Neutrophil (primary cell): ENCODE measurements around the gene XIST.

Experiments used
- H3K27ac ChIP-seq: fragments of 200-600 bp; sonication (generic); 2 replicates; pipeline ENCODE4 v1.5.1; 2016; ENCODE audit warnings: mild to moderate bottlenecking, moderate library complexity
- H3K27me3 ChIP-seq: fragments of 200-600 bp; sonication (generic); 2 replicates; pipeline ENCODE4 v1.6.0; 2016; ENCODE audit warnings: mild to moderate bottlenecking
- H3K36me3 ChIP-seq: fragments of 200-600 bp; sonication (generic); 2 replicates; pipeline ENCODE4 v1.5.1; 2017
- H3K4me1 ChIP-seq, 2 experiments: fragments of 200-600 bp in 1 of 2; sonication (generic) in 1 of 2; 1 replicate in 1 of 2; 2 replicates in 1 of 2; pipeline versions ENCODE4 v1.5.1 to v1.6.1; 2013 to 2016; ENCODE audit warnings: low read depth in 1 of 2, low read length in 1 of 2, mild to moderate bottlenecking in 1 of 2, moderate library complexity in 1 of 2; ENCODE audit not compliant: control insufficient read depth in 1 of 2, insufficient read depth in 1 of 2
- H3K4me3 ChIP-seq, 2 experiments: fragments of 200-600 bp in 1 of 2; sonication (generic) in 1 of 2; 1 replicate in 1 of 2; 2 replicates in 1 of 2; pipeline ENCODE4 v1.5.1; 2013 to 2016; ENCODE audit warnings: low read depth in 1 of 2, low read length in 1 of 2, mild to moderate bottlenecking in 1 of 2, moderate library complexity in 1 of 2
- H3K9me3 ChIP-seq: fragments of 200-600 bp; sonication (generic); 2 replicates; pipeline ENCODE4 v1.5.1; 2016
- TF ChIP-seq, protein P1 (sequence below): fragments of 200-600 bp; sonication (generic); IDR thresholded peaks from 2 replicates; pipeline ENCODE4 v1.5.1; 2016; ENCODE audit warnings: antibody characterized with exemption

Gene XIST

DNA sequence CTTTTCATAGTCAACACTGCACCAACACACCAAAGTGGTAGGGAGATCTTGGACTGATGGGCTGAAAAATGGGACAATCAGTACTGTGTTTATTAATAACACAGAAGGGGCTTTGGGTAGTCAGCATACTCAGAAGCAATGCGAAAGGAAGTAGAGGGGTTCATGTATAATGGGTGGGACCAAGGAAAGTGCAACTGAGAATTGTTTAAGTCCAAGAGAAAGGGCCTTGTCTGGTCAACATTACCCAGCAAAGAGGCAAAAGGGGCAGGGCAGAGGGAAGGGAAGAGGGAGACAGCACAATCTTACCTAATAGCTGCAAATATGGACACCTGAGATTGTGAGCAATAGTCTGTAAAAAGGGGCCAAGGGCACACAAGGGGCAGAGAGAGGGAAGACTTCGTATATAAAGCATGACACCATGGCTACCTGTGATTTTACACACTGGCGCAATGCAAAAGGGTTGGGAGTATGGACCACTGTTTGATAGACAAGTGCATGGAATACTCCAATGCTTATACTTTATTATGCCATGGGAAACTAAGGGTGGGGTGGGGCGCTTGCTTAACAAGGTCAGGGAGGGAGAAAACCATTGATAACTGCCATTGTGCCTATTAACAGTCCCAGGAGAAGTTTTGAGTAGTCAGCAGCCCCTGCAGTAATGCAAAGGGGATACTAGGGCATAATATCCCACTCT is 9.8 kb downstream of the XIST start:
- TF ChIP-seq, protein P1, sequence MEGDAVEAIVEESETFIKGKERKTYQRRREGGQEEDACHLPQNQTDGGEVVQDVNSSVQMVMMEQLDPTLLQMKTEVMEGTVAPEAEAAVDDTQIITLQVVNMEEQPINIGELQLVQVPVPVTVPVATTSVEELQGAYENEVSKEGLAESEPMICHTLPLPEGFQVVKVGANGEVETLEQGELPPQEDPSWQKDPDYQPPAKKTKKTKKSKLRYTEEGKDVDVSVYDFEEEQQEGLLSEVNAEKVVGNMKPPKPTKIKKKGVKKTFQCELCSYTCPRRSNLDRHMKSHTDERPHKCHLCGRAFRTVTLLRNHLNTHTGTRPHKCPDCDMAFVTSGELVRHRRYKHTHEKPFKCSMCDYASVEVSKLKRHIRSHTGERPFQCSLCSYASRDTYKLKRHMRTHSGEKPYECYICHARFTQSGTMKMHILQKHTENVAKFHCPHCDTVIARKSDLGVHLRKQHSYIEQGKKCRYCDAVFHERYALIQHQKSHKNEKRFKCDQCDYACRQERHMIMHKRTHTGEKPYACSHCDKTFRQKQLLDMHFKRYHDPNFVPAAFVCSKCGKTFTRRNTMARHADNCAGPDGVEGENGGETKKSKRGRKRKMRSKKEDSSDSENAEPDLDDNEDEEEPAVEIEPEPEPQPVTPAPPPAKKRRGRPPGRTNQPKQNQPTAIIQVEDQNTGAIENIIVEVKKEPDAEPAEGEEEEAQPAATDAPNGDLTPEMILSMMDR = no peak
- H3K4me1 ChIP-seq = no peaks in the 10 kb centered on the region

DNA sequence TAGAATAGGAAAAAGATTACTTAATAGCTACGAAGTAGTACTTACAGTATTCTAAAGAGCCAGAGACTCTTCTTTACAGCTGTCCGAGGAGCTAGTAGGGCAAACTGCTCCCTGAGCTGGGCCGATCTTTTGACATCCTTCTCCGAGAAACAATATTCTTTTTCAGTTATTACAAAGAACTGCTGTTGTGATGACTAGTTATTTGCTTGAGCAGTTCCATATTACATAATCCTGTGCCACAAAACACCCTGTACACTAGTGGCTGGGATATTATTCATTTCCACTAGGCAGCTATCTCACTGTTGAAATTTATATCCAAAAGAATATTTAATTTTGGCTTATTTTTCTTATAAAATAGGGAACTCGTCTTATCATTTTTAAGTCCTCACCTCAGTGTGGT is 11.2 kb downstream of the XIST start:
- TF ChIP-seq, protein P1 = no peak
- Histone ChIP-seq H3K27me3 (no peaks in the 10 kb centered on the region), H3K9me3 (no peaks in the 10 kb centered on the region), H3K36me3 (no peaks in the 10 kb centered on the region), H3K4me3 (no peak overlapping the region), H3K4me1 (no peaks in the 10 kb centered on the region), H3K27ac (no peak overlapping the region)

More for the DNA sequence above, 9.8 kb downstream of the XIST start:
- no peak overlapping the region for H3K4me3 ChIP-seq
- no peaks in the 10 kb centered on the region for H3K36me3 ChIP-seq
- no peak overlapping the region for H3K27ac ChIP-seq
- no peaks in the 10 kb centered on the region for H3K27me3 ChIP-seq
- no peaks in the 10 kb centered on the region for H3K9me3 ChIP-seq

DNA sequence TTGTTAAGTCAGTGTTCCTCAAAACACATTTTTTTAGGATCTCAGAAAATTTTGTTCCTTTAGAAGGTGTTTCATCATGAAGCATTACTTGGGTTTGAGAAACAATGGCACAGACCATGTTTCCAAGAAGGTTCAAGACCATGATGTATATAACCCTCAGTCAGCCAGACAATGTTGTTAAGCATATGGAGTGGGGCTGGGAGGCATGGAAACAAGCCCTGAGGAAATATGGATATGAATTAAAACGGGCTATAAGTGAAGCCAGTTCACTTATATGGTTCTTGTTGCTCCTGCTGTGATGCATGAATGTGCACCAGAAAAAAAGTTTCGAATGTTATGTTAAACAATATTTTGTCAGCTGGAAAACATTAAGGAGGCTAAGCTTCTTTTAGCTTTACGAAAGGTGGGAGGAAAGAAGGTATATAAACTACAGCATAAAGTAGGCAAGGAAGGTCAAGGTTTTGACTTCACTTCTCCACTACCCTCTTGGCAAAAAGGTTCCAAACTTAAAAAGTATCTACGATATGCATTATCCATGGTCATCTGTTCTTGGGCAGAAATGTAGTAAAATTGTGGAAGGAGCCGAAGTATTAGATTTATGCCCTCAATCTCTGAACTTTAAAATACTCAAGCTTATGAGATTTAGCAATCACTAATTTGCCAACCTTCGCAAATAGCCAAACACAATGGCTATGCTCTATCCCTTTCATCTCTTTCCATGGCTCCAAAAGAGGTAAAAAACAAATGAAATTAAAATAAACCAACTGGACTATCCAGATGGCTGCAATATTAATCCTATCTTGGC is 12.2 kb downstream of the XIST start:
- TF ChIP-seq, protein P1 = no peak
- H3K4me1 ChIP-seq = no peaks in the 10 kb centered on the region
- H3K4me3 ChIP-seq = no peak overlapping the region
- H3K27ac ChIP-seq = no peak overlapping the region
- H3K9me3 ChIP-seq = no peaks in the 10 kb centered on the region
- no peaks in the 10 kb centered on the region for H3K36me3 ChIP-seq
- no peaks in the 10 kb centered on the region for H3K27me3 ChIP-seq

DNA sequence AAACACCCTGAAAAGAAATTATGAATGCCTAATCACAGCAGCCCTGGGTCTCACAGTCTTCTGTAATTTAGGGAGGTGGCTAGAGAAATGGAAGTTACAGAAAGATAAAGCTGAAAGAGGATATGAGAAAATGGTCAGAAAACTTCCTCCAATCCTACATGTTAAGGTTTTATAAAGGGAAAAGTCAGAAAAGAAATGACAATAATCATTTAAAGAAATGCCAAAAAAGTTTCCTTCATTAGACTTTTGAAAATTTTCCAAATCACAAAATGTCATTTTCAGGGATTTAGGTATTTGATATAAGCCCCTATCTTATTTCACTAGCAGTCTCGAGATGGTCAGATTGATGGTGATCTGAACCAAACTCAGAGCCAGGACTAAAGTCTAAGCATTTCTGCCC is 13.4 kb downstream of the XIST start:
- Histone ChIP-seq H3K4me1 (no peaks in the 10 kb centered on the region), H3K27me3 (no peaks in the 10 kb centered on the region), H3K4me3 (no peak overlapping the region), H3K27ac (no peak overlapping the region), H3K9me3 (no peaks in the 10 kb centered on the region), H3K36me3 (no peaks in the 10 kb centered on the region)
- TF ChIP-seq, protein P1 = no peak

DNA sequence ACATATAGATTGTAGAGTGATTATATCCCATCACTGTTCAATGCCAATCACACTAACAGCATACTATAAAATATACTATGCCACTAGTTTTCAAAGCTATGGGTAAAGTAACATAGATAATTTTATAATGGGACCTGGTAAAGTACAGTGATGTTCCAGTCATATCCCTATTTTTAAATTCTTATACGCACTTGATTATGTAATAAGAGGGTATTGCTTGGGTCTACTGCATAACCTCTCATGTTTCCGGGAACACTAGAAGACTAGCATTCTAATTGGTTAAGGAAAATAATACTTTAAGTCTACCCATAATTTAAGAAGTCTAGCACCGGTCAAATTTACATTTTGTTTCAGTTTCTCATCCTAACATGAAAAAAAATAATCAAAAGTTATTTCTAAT is 14.4 kb downstream of the XIST start:
- no peak overlapping the region for H3K27ac ChIP-seq
- TF ChIP-seq, protein P1 = no peak
- H3K36me3 ChIP-seq = no peaks in the 10 kb centered on the region
- no peaks in the 10 kb centered on the region for H3K4me1 ChIP-seq
- H3K9me3 ChIP-seq = no peaks in the 10 kb centered on the region
- H3K4me3 ChIP-seq = no peak overlapping the region
- no peaks in the 10 kb centered on the region for H3K27me3 ChIP-seq
